Rectal smooth muscle tissue (tissue), 1 donor: Measurements from ENCODE around the gene GABBR2.

Source experiments
- H3K27ac ChIP-seq: one replicate; pipeline ENCODE4 v1.7.0; 2013; ENCODE audit warnings: low read depth, low read length, inconsistent platforms
- H3K27me3 ChIP-seq: one replicate; pipeline ENCODE4 v1.7.0; 2013; ENCODE audit warnings: low read length; ENCODE audit not compliant: control insufficient read depth, insufficient read depth
- H3K36me3 ChIP-seq: one replicate; pipeline ENCODE4 v1.7.0; 2013; ENCODE audit warnings: low read length; ENCODE audit not compliant: control insufficient read depth, insufficient read depth
- H3K4me1 ChIP-seq: one replicate; pipeline ENCODE4 v1.7.0; 2013; ENCODE audit warnings: low read length; ENCODE audit not compliant: control insufficient read depth, insufficient read depth
- H3K4me3 ChIP-seq: one replicate; pipeline ENCODE4 v1.7.0; 2013; ENCODE audit warnings: low read length
- H3K9ac ChIP-seq: one replicate; pipeline ENCODE4 v1.7.0; 2013; ENCODE audit warnings: low read length

The GABBR2 gene

DNA sequence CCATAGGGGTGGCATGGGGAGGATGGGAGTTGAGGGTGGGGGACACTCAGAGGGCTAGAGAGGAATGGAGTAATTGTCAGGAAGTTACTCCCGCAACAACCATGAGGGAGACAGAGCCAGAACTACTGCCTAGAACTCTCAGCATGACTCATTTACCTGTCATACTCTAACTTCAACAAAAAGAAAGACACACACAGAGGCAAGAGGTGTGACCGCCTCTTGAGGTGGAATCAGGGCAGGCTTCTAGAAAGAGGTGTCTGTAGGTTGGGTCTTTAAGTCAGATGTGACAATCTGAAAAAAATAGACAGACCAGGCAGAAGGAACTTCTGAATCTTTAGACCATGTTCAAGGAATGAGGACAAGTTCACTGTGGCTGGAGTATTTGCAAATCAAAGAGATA, 73.4 kb downstream of the GABBR2 start:
- Histone ChIP-seq H3K4me3 (no peak overlapping the region), H3K27me3 (peaks cover 2% of the 10 kb centered on the region), H3K36me3 (no peaks in the 10 kb centered on the region), H3K27ac (no peak overlapping the region), H3K9ac (no peak overlapping the region), H3K4me1 (no peaks in the 10 kb centered on the region)

- Histone ChIP-seq H3K27ac (no peak overlapping the region), H3K27me3 (peaks cover 2% of the 10 kb centered on the region), H3K36me3 (no peaks in the 10 kb centered on the region), H3K4me3 (no peak overlapping the region), H3K4me1 (no peaks in the 10 kb centered on the region), H3K9ac (no peak overlapping the region)
Observed at GRCh38 chr9:98634685-98635336, 73.9 kb downstream of the GABBR2 start.

DNA sequence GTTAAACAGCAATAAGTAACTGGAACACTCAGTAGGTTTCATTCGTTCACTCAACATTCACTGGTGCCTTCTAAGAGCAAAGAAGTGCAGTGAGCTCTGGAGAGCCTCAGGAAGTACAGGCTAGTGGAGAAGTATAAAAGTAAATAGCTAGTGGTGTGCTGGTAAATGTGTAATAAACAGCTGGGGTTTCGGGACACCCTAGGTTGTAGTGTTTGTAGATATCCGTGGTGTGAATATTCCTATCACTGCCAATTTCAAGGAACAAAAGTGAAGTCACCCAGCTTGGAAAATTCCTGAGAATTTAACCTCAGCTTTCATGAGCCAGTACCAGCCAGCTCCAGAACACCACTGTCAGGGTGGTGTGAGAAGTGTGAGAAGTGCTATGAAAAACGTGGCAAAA, 75.9 kb downstream of the GABBR2 start:
- H3K4me1 ChIP-seq: no peaks in the 10 kb centered on the region
- H3K27ac ChIP-seq: no peak overlapping the region
- no peaks in the 10 kb centered on the region for H3K36me3 ChIP-seq
- H3K4me3 ChIP-seq: no peak overlapping the region
- H3K9ac ChIP-seq: no peak overlapping the region
- peaks cover 2% of the 10 kb centered on the region for H3K27me3 ChIP-seq

- no peak overlapping the region for H3K27ac ChIP-seq
- no peak overlapping the region for H3K4me3 ChIP-seq
- no peak overlapping the region for H3K9ac ChIP-seq
- H3K27me3 ChIP-seq: no peaks in the 10 kb centered on the region
- no peaks in the 10 kb centered on the region for H3K36me3 ChIP-seq
- no peaks in the 10 kb centered on the region for H3K4me1 ChIP-seq
Observed at GRCh38 chr9:98627296-98627695, 81.4 kb downstream of the GABBR2 start.

- no peaks in the 10 kb centered on the region for H3K27me3 ChIP-seq
- H3K4me1 ChIP-seq: no peaks in the 10 kb centered on the region
- H3K36me3 ChIP-seq: no peaks in the 10 kb centered on the region
- H3K4me3 ChIP-seq: no peak overlapping the region
- no peak overlapping the region for H3K9ac ChIP-seq
- no peak overlapping the region for H3K27ac ChIP-seq
Observed at GRCh38 chr9:98625728-98626127, 83.0 kb downstream of the GABBR2 start.

- H3K4me1 ChIP-seq: no peaks in the 10 kb centered on the region
- H3K4me3 ChIP-seq: no peak overlapping the region
- H3K27me3 ChIP-seq: no peaks in the 10 kb centered on the region
- no peaks in the 10 kb centered on the region for H3K36me3 ChIP-seq
- no peak overlapping the region for H3K27ac ChIP-seq
- no peak overlapping the region for H3K9ac ChIP-seq
Observed at GRCh38 chr9:98619788-98620187, 88.9 kb downstream of the GABBR2 start.

- no peak overlapping the region for H3K4me3 ChIP-seq
- no peak overlapping the region for H3K27ac ChIP-seq
- H3K36me3 ChIP-seq: no peaks in the 10 kb centered on the region
- no peaks in the 10 kb centered on the region for H3K4me1 ChIP-seq
- no peaks in the 10 kb centered on the region for H3K27me3 ChIP-seq
- H3K9ac ChIP-seq: no peak overlapping the region
Observed at GRCh38 chr9:98615633-98616032, 93.1 kb downstream of the GABBR2 start.

DNA sequence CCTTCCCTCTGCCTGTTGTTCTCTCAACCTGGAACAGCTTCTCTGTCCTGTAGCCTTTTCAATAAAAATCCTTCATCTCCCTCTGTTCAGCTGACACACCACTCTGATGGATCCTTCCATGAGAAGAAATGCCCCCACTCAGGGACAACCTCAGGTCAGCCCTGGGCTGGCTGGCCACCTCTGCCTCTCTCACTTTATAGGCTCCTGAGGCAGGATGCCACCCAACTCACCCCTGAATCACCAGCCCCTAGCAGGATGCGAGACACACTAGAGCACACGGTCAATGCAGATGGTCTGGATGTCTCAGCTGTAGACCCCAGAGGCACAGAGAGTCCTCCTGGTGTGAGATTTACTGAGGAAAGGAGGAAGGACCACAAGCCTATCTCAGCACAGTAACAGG, 93.8 kb downstream of the GABBR2 start:
- no peaks in the 10 kb centered on the region for H3K27me3 ChIP-seq

GRCh38 chr9:98612061-98612752, 96.5 kb downstream of the GABBR2 start:
- Histone ChIP-seq H3K4me3 (no peak overlapping the region), H3K27ac (no peak overlapping the region), H3K4me1 (no peaks in the 10 kb centered on the region), H3K9ac (no peak overlapping the region), H3K27me3 (no peaks in the 10 kb centered on the region), H3K36me3 (no peaks in the 10 kb centered on the region)

More for the DNA sequence above, 93.8 kb downstream of the GABBR2 start:
- no peak overlapping the region for H3K9ac ChIP-seq
- H3K36me3 ChIP-seq: no peaks in the 10 kb centered on the region
- no peaks in the 10 kb centered on the region for H3K4me1 ChIP-seq
- H3K27ac ChIP-seq: no peak overlapping the region
- H3K4me3 ChIP-seq: no peak overlapping the region

- H3K4me1 ChIP-seq: no peaks in the 10 kb centered on the region
- H3K4me3 ChIP-seq: no peak overlapping the region
- H3K27ac ChIP-seq: no peak overlapping the region
- H3K36me3 ChIP-seq: no peaks in the 10 kb centered on the region
- H3K9ac ChIP-seq: no peak overlapping the region
- no peaks in the 10 kb centered on the region for H3K27me3 ChIP-seq
Observed at GRCh38 chr9:98611319-98611718, 97.4 kb downstream of the GABBR2 start.

- no peaks in the 10 kb centered on the region for H3K27me3 ChIP-seq
- no peak overlapping the region for H3K4me3 ChIP-seq
- H3K9ac ChIP-seq: no peak overlapping the region
- no peaks in the 10 kb centered on the region for H3K4me1 ChIP-seq
- no peak overlapping the region for H3K27ac ChIP-seq
- no peaks in the 10 kb centered on the region for H3K36me3 ChIP-seq
Observed at GRCh38 chr9:98610711-98611110, 98.0 kb downstream of the GABBR2 start.

DNA sequence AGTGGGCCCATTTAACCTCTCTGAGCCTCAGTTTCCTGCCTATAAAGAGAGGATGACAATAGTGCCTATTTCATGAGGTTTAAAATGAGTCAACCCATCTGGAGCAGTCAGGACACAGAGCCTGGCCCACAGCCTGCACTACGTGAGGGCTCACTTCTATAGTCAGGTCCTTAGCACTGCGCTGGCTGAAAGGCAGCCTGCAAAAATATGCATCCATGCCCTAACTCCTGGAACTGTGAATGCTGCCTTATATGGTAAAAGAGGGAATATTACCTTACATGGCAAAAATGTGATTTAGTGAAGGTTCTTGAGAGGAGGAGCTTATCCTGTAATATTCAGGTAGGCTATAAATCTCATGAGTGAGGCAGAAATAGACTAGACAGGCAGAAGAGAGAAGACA, 98.5 kb downstream of the GABBR2 start:
- H3K36me3 ChIP-seq: no peaks in the 10 kb centered on the region
- H3K27me3 ChIP-seq: no peaks in the 10 kb centered on the region
- H3K4me1 ChIP-seq: no peaks in the 10 kb centered on the region
- no peak overlapping the region for H3K27ac ChIP-seq
- no peak overlapping the region for H3K9ac ChIP-seq
- H3K4me3 ChIP-seq: no peak overlapping the region

GRCh38 chr9:98609646-98610045, 99.1 kb downstream of the GABBR2 start:
- no peaks in the 10 kb centered on the region for H3K4me1 ChIP-seq
- no peak overlapping the region for H3K4me3 ChIP-seq

More at GRCh38 chr9:98609646-98610045, 99.1 kb downstream of the GABBR2 start:
- Histone ChIP-seq H3K27me3 (no peaks in the 10 kb centered on the region), H3K9ac (no peak overlapping the region), H3K36me3 (no peaks in the 10 kb centered on the region), H3K27ac (no peak overlapping the region)
